AG04449 (cell line): ENCODE measurements around the gene ANK2.

ENCODE experiments used
- CTCF ChIA-PET: fragments of 350-600 bp; formaldehyde crosslinking; extraction: SDS; loops from one replicate; lab custom pipeline; 2021; ENCODE audit warnings: antibody characterized with exemption; lab: Yijun Ruan, JAX
- POLR2A ChIA-PET: fragments of 400-600, 350-600 bp; formaldehyde crosslinking; extraction: SDS; loops from one replicate; lab custom pipeline; 2020; ENCODE audit warnings: antibody characterized with exemption, inconsistent platforms; lab: Yijun Ruan, JAX
- DNase-seq: peaks from one replicate; pipeline ENCODE4 v3.0.0-alpha.2; 2010; ENCODE audit warnings: low read depth, low spot score
- H3K4me3 ChIP-seq: 2 replicates; pipeline ENCODE4 v1.5.1; 2011; ENCODE audit warnings: low read depth, mild to moderate bottlenecking, control low read depth, low read length
- TF ChIP-seq, protein P1 (sequence below): IDR thresholded peaks from one replicate; pipeline ENCODE4 v1.5.1; 2011; ENCODE audit warnings: mild to moderate bottlenecking, moderate library complexity, low read length, control low read depth, inconsistent platforms; ENCODE audit not compliant: insufficient read depth; ENCODE audit errors: missing control alignments

Gene ANK2

DNA sequence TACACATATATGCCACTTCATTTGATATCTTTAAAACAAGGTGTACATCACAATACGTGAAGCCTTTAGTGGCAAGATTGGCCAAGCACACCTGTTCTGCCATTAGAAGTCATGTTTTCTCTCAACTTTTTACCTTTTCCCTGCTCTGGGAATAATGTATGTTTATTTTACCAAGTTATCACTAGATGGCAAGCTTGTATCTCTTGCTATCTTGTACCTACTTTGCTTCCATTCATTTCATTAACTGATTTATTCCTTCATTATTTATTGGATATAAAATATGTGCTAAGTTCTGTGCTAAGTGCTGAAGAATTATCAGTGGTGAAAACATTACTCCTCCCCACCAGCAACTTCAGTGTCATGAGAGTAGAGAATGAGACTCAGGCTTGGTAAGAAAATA is 245.5 kb downstream of the ANK2 start:
- ChIA-PET POLR2A (no interaction called here), CTCF (interaction anchor here (0.8 to 1.9 kb wide), 6 partner anchors 11 to 1090 kb away, joined by 3 to 7 read pairs (median 3); no protein-coding TSS in a partner anchor)
- DNase-seq: no peak
- TF ChIP-seq, protein P1, sequence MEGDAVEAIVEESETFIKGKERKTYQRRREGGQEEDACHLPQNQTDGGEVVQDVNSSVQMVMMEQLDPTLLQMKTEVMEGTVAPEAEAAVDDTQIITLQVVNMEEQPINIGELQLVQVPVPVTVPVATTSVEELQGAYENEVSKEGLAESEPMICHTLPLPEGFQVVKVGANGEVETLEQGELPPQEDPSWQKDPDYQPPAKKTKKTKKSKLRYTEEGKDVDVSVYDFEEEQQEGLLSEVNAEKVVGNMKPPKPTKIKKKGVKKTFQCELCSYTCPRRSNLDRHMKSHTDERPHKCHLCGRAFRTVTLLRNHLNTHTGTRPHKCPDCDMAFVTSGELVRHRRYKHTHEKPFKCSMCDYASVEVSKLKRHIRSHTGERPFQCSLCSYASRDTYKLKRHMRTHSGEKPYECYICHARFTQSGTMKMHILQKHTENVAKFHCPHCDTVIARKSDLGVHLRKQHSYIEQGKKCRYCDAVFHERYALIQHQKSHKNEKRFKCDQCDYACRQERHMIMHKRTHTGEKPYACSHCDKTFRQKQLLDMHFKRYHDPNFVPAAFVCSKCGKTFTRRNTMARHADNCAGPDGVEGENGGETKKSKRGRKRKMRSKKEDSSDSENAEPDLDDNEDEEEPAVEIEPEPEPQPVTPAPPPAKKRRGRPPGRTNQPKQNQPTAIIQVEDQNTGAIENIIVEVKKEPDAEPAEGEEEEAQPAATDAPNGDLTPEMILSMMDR: no peak
- no peak overlapping the region for H3K4me3 ChIP-seq

DNA sequence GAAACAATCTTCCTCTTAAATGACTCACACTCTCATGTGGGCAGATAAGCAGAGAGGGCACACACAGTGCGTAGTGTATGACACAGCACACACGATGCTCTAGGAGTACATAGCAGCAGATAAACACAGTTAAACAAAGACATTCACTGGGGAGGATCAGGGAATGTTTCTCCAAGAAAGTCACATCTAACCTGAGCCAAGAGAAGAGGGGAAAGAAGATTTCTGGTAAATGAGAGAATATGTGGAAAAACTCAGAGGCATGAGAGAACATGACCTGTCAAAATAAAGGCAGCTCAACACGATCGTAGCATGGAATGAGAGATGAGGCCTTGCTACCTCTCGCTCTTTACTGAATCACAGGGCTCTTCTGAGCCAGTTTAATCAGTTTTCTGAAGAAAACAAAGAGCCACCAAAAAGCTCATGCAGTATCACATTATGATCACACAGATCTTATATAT is 251.0 kb downstream of the ANK2 start:
- ChIA-PET CTCF (no interaction called here), POLR2A (no interaction called here)
- H3K4me3 ChIP-seq: no peak overlapping the region
- TF ChIP-seq, protein P1: no peak
- no peak for DNase-seq

DNA sequence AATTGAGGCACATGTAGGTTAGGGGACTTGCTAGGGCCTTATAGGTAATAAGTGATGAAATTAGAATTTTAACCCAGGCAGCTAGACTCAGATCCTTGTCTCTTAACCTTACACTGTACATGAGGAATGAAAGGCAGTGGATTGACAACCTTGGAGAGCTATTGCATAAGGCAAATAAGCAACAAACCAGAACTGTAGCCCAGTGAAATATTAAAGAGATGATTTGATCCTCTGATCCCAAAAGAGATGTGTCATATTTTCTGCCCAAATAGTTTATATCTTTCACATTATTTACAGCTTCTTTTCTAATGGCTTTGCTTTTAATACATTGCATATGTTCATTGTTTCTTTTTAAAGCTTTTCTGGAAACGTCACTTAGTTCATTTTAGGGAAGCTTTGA is 252.6 kb downstream of the ANK2 start:
- H3K4me3 ChIP-seq: no peak overlapping the region
- TF ChIP-seq, protein P1: no peak
- ChIA-PET POLR2A (no interaction called here), CTCF (interaction anchor here (1.0 to 2.6 kb wide), 2 partner anchors 9 to 21 kb away, joined by 3 to 13 read pairs; no protein-coding TSS in a partner anchor)
- no peak for DNase-seq

DNA sequence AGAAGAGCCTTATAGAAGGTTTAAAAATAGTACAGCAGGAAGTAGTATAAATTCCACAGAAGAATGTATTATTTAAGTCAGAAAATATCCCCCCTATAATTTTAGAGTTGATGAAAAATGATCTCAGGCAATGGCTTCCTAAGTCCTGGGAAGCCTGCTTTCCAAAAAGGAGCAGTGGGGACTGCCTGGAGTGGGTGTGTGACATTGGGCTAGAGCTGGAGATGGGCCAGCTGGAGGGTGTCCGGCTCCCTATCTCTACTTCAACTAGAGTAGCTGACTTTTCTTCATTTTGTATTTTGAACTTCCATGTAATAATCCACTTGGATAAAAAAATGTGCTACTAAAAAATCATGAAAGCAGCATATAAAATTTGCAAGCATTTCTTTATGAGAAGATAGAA is 253.9 kb downstream of the ANK2 start:
- POLR2A ChIA-PET: no interaction called here
- CTCF ChIA-PET: interaction anchor here (1.2 to 2.6 kb wide), 3 partner anchors 8 to 25 kb away, joined by 3 to 13 read pairs (median 3); no protein-coding TSS in a partner anchor
- TF ChIP-seq, protein P1: no peak
- no peak overlapping the region for H3K4me3 ChIP-seq
- no peak for DNase-seq

DNA sequence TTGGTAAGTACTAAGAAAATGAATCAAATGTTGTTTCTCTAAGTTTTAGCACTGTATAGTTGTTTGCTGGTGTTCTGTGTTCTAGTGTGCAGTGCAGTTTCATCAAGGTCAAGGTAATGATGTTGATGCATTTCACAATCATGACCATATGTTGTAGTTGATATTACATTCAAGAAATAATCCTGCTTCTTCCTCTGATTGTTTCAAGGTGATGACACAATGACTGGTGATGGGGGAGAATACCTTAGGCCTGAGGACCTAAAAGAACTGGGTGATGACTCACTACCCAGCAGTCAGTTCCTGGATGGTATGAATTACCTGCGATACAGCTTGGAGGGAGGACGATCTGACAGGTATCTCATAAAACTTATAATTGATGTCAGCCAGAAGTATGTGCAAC is 261.6 kb downstream of the ANK2 start:
- CTCF ChIA-PET: no interaction called here
- TF ChIP-seq, protein P1: no peak
- DNase-seq: no peak
- H3K4me3 ChIP-seq: no peak overlapping the region
- POLR2A ChIA-PET: no interaction called here

DNA sequence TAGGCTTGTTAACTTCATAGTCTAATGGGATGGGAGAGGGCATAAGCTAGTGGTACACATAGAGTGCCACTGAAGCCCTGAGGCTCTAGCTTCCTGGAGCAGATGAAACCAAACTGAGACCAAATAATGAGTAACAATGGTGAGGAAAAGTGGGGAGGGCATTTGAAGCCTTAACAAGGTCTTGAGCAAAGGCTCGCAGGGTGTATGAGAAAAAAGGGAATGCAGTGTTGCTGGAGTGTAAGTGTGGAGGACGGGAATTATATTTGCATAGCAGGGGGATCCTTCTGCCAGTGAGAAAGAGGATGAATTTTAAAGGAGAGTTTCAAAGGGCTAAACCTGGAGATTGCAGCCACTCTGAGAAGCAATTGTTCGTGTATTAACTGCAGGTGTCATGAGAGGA is 263.1 kb downstream of the ANK2 start:
- no peak for DNase-seq
- H3K4me3 ChIP-seq: no peak overlapping the region
- CTCF ChIA-PET: no interaction called here
- POLR2A ChIA-PET: no interaction called here
- TF ChIP-seq, protein P1: no peak
